WTC11 (cell line): ENCODE data around the gene ZFHX3. TPM values are rescaled to one million over a fixed set of nuclear protein-coding genes. Genes with fewer than 3 reads are reported as not detected.

Experiments used
- ATAC-seq: fragments of 200-7000 bp; cut with Tn5 transposase; 2 replicates; pipeline ENCODE4 v1.10.0; 2021; ENCODE audit warnings: mild to moderate bottlenecking, moderate library complexity
- CTCF ChIA-PET: fragments of 300-600 bp; sonication (Branson Sonifier 250); formaldehyde crosslinking; loops from one replicate; lab custom pipeline; 2021; ENCODE audit warnings: antibody characterized with exemption; lab: Charles Lee
- POLR2A ChIA-PET: fragments of 350-600 bp; sonication (Branson Sonifier 250); formaldehyde crosslinking; loops from one replicate; lab custom pipeline; 2021; ENCODE audit warnings: antibody characterized with exemption; lab: Charles Lee
- DNase-seq: peaks from one replicate; pipeline ENCODE4 v3.0.0; 2021; ENCODE audit warnings: low spot score
- H3K27ac Mint-ChIP-seq: 2 replicates; pipeline ENCODE4 v1.8.0; 2021; ENCODE audit warnings: mixed read lengths
- H3K27me3 Mint-ChIP-seq: 2 replicates; pipeline ENCODE4 v1.8.0; 2021; ENCODE audit warnings: low read depth, mild to moderate bottlenecking, moderate library complexity, mixed read lengths
- H3K36me3 Mint-ChIP-seq: 2 replicates; pipeline ENCODE4 v1.8.0; 2021; ENCODE audit warnings: mixed read lengths
- H3K4me1 Mint-ChIP-seq: 2 replicates; pipeline ENCODE4 v1.8.0; 2022; ENCODE audit warnings: mixed read lengths
- H3K4me3 Mint-ChIP-seq: 2 replicates; pipeline ENCODE4 v1.8.0; 2021; ENCODE audit warnings: mild to moderate bottlenecking, moderate library complexity, mixed read lengths
- H3K9me3 Mint-ChIP-seq: 2 replicates; pipeline ENCODE4 v1.8.0; 2021; ENCODE audit warnings: mixed read lengths
- ARID4B ChIP-seq: sonication (generic); formaldehyde crosslinking; IDR thresholded peaks from 2 replicates; pipeline ENCODE4 v1.8.0; 2023; ENCODE audit warnings: missing genetic modification reagents, mild to moderate bottlenecking, borderline replicate concordance
- ATF6 ChIP-seq: sonication (generic); formaldehyde crosslinking; IDR thresholded peaks from 2 replicates; pipeline ENCODE4 v1.8.1; 2023; ENCODE audit warnings: mild to moderate bottlenecking, missing genetic modification reagents
- CREB1 ChIP-seq: sonication (generic); formaldehyde crosslinking; IDR thresholded peaks from 2 replicates; pipeline ENCODE4 v1.8.0; 2023; ENCODE audit warnings: mild to moderate bottlenecking, missing genetic modification reagents
- E2F1 ChIP-seq: sonication (generic); formaldehyde crosslinking; IDR thresholded peaks from 2 replicates; pipeline ENCODE4 v1.8.0; 2022; ENCODE audit warnings: mild to moderate bottlenecking, missing genetic modification reagents
- E2F5 ChIP-seq: sonication (generic); formaldehyde crosslinking; IDR thresholded peaks from 2 replicates; pipeline ENCODE4 v1.8.1; 2022; ENCODE audit warnings: mild to moderate bottlenecking, moderate library complexity, missing genetic modification reagents
- GTF2I ChIP-seq: fragments of 250-450 bp; sonication (Bioruptor Pico); conservative IDR thresholded peaks from 2 replicates; pipeline ENCODE4 v1.4.0; 2021; ENCODE audit warnings: mild to moderate bottlenecking
- KAT7 ChIP-seq: sonication (generic); formaldehyde crosslinking; IDR thresholded peaks from 2 replicates; pipeline ENCODE4 v1.8.1; 2023; ENCODE audit warnings: missing genetic modification reagents, mild to moderate bottlenecking, borderline replicate concordance
- MYBL2 ChIP-seq: sonication (generic); formaldehyde crosslinking; IDR thresholded peaks from 2 replicates; pipeline ENCODE4 v1.8.1; 2023; ENCODE audit warnings: mild to moderate bottlenecking, moderate library complexity, missing genetic modification reagents
- RORB ChIP-seq: fragments of 250-450 bp; sonication (Bioruptor Pico); IDR thresholded peaks from 2 replicates; pipeline ENCODE4 v1.9.0; 2021; ENCODE audit warnings: mild to moderate bottlenecking
- SMAD3 ChIP-seq: sonication (generic); formaldehyde crosslinking; IDR thresholded peaks from 2 replicates; pipeline ENCODE4 v1.8.0; 2022; ENCODE audit warnings: missing genetic modification reagents, mild to moderate bottlenecking, borderline replicate concordance
- SP1 ChIP-seq: sonication (generic); formaldehyde crosslinking; conservative IDR thresholded peaks from 2 replicates; pipeline ENCODE4 v1.8.1; 2022; ENCODE audit warnings: missing genetic modification reagents
- TCF7 ChIP-seq: sonication (generic); formaldehyde crosslinking; IDR thresholded peaks from 2 replicates; pipeline ENCODE4 v1.8.0; 2022; ENCODE audit warnings: mild to moderate bottlenecking, low read depth, missing genetic modification reagents, moderate library complexity
- USF2 ChIP-seq: sonication (generic); formaldehyde crosslinking; IDR thresholded peaks from 2 replicates; pipeline ENCODE4 v1.8.1; 2023; ENCODE audit warnings: mild to moderate bottlenecking, missing genetic modification reagents, moderate library complexity
- ZNF416 ChIP-seq: fragments of 250-450 bp; sonication (Bioruptor Pico); IDR thresholded peaks from 2 replicates; pipeline ENCODE4 v1.9.0; 2021; ENCODE audit warnings: mild to moderate bottlenecking, inconsistent platforms
- total RNA-seq: library from RNA; stranded (reverse); gene quantifications from 3 replicates; pipeline ENCODE4 v1.2.3, GENCODE V29; 2021
- TF ChIP-seq, protein P1 (sequence below): sonication (generic); formaldehyde crosslinking; conservative IDR thresholded peaks from 2 replicates; pipeline ENCODE4 v1.8.1; 2022; ENCODE audit warnings: mild to moderate bottlenecking, missing genetic modification reagents
- TF ChIP-seq, protein P2 (sequence below): sonication (generic); formaldehyde crosslinking; IDR thresholded peaks from 2 replicates; pipeline ENCODE4 v1.8.0; 2023; ENCODE audit warnings: missing genetic modification reagents
- TF ChIP-seq, protein P3 (sequence below): sonication (generic); formaldehyde crosslinking; IDR thresholded peaks from 2 replicates; pipeline ENCODE4 v1.8.0; 2023; ENCODE audit warnings: mild to moderate bottlenecking, missing genetic modification reagents

The ZFHX3 gene
- total RNA-seq, 1 experiment from 2014 or later = 5.7 TPM

- POLR2A ChIA-PET = no interaction called here
- DNase-seq (no peak), ATAC-seq (no peak)
- H3K4me1 Mint-ChIP-seq = peaks cover 13% of the 10 kb centered on the region
- CTCF ChIA-PET = no interaction called here
- no peaks in the 10 kb centered on the region for H3K27me3 Mint-ChIP-seq
- H3K27ac Mint-ChIP-seq = no peak overlapping the region
- no peak overlapping the region for H3K4me3 Mint-ChIP-seq
- no peaks in the 10 kb centered on the region for H3K36me3 Mint-ChIP-seq
- no peaks in the 10 kb centered on the region for H3K9me3 Mint-ChIP-seq
- TF ChIP-seq, protein P1, sequence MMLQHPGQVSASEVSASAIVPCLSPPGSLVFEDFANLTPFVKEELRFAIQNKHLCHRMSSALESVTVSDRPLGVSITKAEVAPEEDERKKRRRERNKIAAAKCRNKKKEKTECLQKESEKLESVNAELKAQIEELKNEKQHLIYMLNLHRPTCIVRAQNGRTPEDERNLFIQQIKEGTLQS (CRISPR knock-in tag) = no peak
- TF ChIP-seq KAT7 (CRISPR knock-in tag) (no peak), USF2 (CRISPR knock-in tag) (no peak), E2F5 (no peak), SMAD3 (no peak), GTF2I (CRISPR knock-in tag) (no peak), CREB1 (CRISPR knock-in tag) (no peak), ATF6 (CRISPR knock-in tag) (no peak), E2F1 (CRISPR knock-in tag) (no peak), ARID4B (CRISPR knock-in tag) (no peak), SP1 (CRISPR knock-in tag) (no peak), MYBL2 (CRISPR knock-in tag) (no peak), TCF7 (no peak), ZNF416 (CRISPR knock-in tag) (no peak), RORB (CRISPR knock-in tag) (no peak)
- TF ChIP-seq, protein P2, sequence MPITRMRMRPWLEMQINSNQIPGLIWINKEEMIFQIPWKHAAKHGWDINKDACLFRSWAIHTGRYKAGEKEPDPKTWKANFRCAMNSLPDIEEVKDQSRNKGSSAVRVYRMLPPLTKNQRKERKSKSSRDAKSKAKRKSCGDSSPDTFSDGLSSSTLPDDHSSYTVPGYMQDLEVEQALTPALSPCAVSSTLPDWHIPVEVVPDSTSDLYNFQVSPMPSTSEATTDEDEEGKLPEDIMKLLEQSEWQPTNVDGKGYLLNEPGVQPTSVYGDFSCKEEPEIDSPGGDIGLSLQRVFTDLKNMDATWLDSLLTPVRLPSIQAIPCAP = no peak
- TF ChIP-seq, protein P3, sequence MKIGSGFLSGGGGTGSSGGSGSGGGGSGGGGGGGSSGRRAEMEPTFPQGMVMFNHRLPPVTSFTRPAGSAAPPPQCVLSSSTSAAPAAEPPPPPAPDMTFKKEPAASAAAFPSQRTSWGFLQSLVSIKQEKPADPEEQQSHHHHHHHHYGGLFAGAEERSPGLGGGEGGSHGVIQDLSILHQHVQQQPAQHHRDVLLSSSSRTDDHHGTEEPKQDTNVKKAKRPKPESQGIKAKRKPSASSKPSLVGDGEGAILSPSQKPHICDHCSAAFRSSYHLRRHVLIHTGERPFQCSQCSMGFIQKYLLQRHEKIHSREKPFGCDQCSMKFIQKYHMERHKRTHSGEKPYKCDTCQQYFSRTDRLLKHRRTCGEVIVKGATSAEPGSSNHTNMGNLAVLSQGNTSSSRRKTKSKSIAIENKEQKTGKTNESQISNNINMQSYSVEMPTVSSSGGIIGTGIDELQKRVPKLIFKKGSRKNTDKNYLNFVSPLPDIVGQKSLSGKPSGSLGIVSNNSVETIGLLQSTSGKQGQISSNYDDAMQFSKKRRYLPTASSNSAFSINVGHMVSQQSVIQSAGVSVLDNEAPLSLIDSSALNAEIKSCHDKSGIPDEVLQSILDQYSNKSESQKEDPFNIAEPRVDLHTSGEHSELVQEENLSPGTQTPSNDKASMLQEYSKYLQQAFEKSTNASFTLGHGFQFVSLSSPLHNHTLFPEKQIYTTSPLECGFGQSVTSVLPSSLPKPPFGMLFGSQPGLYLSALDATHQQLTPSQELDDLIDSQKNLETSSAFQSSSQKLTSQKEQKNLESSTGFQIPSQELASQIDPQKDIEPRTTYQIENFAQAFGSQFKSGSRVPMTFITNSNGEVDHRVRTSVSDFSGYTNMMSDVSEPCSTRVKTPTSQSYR (CRISPR knock-in tag) = no peak
- TF ChIP-seq, all 79 proteins: peak for 0
These were observed 64.1 kb downstream of the ZFHX3 start for GRCh38 chr16:72983728-72984350.
